Right lung (tissue), 5 donors: ENCODE data around the gene ETS1. TPM values are rescaled to one million over a fixed set of nuclear protein-coding genes. Genes with fewer than 3 reads are reported as not detected.
"Not testable (repeated sequence)": the region's sequence is repeated elsewhere in the genome, so short reads cannot be mapped to it uniquely, and the experiment has no call there.

Experiments
- DNase-seq, 2 donors: peaks; one replicate each; pipeline ENCODE4 v3.0.0-alpha.2; 2013
- polyA plus RNA-seq, 5 donors: library from polyadenylated mRNA; unstranded; fragments of 120-200 nt; gene quantifications; one replicate each; pipeline versions ENCODE4 v1.2.1 to v1.2.3, GENCODE V29; 2013; ENCODE audit warnings: inconsistent platforms in 1 of 5, low replicate concordance in 1 of 5; ENCODE audit not compliant: insufficient read length in 5 of 5, insufficient read depth in 1 of 5

ETS1 gene
- polyA plus RNA-seq, 5 donors: 111 to 141 (median 125) TPM

- no peak for DNase-seq
These were observed 119.7 kb downstream of the ETS1 start for GRCh38 chr11:128467610-128468041.

GRCh38 chr11:128467041-128467440 lies 120.3 kb downstream of the ETS1 start:
- no peak for DNase-seq

DNA sequence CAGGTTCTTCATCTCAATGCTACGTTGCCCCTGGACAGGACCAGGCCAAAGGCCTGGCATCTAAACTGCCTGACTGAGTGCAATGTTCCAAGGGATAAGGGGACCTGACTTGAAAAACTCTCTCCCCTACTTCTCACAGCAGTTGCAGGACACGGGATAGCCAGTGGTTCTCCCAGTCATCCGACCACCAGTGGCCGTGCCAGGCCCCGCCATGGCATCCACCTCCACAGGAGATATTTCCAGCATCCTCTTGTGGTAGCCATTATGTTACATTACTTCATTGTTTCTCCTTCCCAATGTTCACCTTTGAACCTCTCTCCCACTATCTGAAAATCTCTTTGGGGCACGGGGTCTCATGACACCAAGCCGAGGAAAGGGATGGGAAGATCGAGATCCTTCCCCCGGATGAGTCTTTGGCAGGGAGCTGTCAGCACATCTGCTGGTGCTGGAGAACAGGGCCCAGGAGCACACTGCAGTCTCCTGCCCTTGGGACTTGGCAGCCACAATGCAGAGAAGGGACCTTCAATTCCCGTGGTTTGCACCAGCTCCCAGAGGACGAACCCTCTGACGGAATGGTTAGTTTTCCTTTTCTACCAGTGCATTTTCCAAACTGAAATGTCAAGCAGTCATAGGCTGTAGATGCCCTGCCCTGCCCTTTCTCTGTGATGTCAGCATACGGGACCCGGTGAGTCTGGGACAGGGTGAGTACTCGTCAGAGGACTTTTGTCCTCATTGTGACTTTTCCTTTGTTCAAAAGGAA lies 121.2 kb downstream of the ETS1 start:
- no peak for DNase-seq

DNA sequence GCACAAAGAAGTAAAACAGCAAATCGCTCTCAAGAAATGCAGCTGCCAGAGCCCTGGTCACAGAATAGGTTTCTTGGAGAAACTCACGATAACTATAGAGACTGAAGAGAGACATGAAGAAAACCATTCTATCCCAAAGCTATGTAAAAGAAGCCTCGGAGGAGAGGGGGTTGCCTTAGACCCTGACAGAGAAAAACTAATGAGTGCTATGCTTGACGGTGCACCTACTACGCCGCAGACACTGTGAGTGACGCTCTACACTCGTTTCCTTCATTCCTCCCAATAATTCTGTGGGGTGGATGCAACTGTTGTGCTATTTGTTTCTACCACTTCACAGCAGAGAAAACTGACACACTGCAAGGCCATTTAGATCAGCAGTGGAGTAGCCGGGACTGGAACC lies 121.8 kb downstream of the ETS1 start:
- no peak for DNase-seq

DNA sequence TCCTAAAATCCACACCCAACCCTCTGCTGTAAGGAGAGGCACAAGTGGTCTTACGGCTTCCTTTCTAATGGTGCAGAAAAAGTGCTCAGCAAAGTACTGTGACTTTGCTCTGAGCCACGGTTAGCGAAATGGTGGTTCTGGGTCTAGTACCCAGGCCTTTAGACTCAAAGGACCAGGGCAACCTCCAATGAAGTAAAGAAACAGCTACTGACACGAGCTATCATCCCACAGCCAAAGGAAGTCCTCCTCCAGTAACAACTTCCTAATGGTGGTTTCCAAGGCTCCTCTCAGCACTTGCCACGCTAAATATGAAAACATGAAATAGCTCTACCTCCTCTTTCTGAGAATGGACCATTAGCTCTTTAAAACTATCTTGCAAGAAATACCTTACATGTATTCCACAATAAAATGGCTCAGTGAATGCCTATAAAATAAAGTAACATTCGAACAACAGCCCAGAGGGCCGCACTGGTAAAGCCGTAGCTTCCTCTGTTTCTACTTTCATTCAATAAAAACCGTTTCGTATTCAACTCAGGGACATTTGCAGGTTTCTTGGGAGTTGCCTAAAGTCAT lies 122.4 kb downstream of the ETS1 start:
- DNase-seq: no peak

DNA sequence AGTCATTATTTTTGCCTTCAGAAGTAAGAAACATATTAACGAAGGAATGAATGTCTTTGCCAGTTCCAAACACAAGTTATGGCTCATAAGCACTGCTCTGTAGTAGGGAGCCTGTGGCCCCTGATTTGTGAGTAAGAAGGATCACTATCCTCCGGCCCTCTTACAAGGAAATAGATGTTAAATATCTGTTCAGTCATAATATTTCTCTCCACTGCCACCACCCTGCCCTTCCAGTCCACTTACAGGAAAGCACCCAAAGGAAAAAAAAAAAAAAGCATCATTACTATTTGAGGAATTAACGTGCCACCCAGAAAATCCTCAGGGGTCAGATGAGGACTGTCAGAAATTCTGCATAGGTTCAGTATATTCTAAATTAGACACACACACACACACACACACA lies 123.4 kb downstream of the ETS1 start:
- no peak for DNase-seq

GRCh38 chr11:128463371-128463829 lies 124.0 kb downstream of the ETS1 start:
- DNase-seq: no peak

DNA sequence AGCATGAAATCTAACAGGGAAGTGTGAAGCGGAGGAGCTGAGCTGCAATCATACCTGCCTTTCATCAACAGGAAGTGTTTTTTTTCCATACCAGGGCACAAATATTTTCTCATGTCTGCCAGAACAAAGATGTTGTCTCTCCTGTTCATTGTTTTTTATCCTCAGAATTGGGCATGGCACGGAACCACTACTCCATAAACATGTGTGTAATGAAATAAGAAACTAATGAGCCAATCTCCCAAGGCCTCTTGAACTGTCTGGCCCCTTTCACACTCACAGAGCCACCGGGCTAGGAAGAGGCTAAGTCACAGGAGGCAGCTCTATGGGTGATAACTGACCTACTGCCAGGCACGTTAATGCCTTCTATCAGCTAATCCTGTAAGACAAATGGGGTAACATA lies 124.4 kb downstream of the ETS1 start:
- no peak for DNase-seq

- no peak for DNase-seq
These were observed 125.2 kb downstream of the ETS1 start for GRCh38 chr11:128462189-128462588.

DNA sequence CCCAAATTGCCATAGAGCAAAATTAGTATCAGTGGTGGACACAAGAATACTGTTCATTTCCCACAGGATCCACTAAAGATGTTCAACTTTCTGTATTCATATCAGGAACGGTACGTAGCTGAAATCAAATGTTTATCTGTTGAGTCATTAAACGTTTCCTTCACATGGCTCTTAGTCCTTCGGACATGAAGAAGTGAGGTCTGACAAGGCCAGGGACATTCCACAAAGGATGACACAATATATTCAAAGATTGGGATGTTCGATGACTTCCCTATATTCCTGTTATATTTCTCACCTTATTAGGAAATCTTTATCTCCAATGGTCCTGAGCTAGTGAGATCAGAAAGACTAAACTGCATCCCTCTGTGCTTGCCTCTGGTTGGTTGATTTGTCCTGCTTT lies 129.0 kb downstream of the ETS1 start:
- DNase-seq: no peak

GRCh38 chr11:128457874-128458273 lies 129.5 kb downstream of the ETS1 start:
- DNase-seq: no peak

DNA sequence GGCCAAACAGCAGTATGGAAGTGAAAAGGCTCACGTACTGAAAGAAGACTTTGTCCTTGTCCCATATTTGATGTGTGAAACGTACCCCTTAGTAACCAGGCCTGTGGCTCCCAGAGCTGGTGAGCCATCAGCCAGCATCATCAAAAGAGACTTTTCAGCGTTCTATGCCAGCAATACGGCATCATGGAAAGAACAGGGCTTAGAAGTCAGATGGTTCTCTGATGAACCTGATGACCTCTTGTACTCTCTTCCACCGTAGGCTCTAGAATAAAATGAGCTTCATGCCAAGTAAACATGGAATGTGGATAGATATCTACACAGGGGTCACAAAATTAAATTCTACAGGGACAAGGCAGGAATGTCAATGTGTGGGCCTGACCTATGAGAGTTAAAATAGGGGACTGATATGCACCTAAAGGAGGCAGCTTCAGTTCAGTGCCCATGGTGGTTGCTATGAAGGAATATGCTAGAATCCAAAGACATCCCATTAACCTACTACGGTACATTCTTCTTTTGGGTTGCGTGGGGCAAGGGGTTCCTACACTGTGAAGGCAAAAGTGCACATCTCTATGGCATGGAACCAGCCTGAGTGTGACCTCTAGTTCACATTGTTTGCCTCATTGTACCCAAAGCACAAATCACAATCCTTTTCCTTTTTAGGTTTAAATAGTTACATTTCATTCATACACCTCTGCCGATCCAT lies 130.6 kb downstream of the ETS1 start:
- no peak for DNase-seq

- no peak for DNase-seq
These were observed 131.6 kb downstream of the ETS1 start for GRCh38 chr11:128455766-128456165.

DNA sequence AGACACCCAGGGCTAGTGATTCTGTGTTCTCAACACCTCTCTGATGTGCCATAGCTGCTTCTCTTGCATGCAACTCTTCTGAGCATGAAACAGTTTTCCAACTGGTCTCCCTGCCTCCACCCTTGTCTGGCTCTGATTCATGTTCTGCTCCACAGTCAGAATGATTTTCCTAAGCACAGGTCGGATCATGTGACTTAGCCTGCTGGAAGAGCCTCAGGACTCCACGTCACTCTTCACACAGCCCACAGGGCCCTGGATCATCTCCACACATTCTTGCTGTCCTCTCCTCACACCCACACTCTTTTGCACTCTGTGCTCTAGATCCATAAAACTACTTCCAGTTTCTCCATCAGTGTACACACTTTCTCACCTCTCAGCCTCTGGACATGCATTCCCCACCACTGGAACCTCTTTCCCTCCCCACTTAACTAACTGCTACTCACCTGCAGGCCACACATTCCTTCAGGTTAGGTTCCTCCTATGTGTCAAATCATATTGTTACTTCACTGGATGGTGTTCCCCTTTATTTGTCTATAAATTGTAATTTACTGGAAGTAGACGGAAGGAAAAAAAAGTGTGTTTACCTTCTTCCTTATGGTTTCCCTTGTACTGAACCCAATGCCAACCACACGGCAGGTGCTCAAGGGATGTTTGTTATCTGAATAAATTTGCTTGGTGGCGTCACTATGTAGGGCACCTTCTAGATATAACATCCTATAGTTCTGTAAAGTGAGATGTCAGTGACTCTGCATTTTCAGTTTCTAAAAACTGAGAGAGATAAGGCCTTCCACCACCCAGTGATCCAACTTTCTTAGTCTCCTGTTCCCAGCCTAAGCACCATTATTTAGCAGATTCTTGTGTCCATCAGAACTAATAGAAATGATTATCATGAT lies 133.7 kb downstream of the ETS1 start:
- DNase-seq: no peak

DNA sequence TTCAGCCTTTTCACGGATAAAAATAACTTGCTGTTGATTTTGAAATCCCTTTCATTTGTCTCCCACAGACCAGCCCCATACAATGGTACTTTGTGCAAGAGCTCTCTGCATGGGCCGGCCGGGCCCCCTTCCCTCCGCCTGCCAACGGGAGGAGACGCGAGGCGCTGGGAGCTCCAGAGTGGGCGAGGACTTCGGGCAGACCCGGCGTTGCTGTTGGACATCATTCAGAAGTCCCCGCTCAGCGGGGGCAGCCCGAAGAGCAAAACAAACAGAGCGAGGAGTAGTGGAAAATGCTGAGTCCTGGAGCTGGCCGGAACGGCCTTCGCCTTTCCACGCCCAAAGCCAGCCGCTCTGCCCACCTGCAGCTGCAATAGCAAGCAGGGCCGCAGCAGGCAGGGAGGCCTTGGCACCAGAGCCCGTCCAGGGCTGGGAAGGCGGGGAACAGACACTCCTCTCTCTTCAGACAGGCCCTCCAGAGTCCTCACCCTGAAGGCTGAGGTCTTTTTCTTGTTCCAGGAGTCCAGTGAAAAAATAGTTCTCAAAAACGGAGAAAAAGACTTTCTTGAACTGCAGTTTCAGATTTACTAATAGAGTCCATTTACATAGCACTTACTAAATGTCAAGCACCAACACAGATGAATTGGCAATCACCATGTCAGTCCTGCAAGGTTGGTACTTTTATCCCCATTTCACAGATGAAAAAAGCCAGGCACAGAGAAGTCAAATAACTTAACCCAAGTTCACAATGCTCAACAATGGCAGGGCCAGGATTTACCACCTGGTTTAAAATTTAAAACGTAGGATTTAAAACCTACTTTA lies 135.5 kb downstream of the ETS1 start:
- DNase-seq: peak; percentile 62 to 65

GRCh38 chr11:128450882-128451651 lies 136.3 kb downstream of the ETS1 start:
- no peak for DNase-seq

DNA sequence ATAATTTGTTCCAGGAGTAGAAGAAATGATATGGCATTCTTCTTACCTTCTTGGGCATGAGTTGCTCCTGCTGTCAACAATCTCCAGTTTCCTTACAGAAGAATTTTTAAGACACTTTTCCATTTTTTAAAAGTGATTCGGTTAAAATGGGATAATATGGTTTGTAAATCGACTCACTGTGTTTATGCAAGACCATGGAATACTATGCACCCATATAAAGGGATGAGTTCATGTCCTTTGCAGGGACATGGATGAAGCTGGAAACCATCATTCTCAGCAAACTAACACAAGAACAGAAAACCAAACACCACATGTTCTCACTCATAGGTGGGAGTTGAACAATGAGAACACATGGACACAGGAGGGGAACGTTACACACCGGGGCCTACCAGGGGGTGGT lies 136.9 kb downstream of the ETS1 start:
- DNase-seq: not testable (repeated sequence)

- no peak for DNase-seq
These were observed 138.2 kb downstream of the ETS1 start for GRCh38 chr11:128448981-128449713.

DNA sequence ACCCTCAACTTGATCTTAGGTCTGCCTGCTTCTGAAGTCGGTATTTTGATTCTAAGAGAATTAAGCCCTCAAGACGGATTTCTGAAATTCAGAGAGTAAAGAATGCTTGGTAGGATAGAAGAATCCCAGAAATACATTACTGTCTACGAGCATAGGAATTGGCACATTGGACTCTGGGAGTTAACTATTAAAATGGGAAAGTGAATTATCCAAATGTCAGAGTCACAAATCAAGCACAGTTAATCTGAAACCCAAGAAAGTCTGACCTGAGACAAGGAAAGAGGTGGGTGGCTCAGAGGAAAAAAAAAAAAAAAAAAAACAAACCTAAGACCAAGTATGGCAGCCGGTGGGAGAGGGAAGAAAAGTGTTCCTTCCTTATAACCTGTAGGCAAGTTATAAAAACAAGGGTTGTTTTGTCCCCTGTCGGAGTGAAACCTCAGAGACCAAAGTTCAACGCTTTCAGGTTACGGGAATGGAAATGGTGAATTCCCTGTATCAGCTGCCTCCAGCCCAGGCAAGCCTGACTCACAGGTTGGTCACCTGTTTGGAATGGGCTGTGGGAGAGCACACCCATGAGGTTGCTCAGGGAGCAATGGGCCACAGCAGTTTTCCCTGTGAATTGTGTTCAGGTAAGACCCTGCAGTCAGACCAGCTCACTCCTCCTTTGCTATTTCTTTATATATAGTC lies 139.0 kb downstream of the ETS1 start:
- DNase-seq: no peak
